Upper lobe of right lung (tissue), 1 donor: ENCODE measurements around the gene PEX14. TPM values are rescaled to one million over a fixed set of nuclear protein-coding genes. Genes with fewer than 3 reads are reported as not detected.

Experiments
- ATAC-seq: fragments of 200-7000 bp; cut with Tn5 transposase; one replicate; pipeline ENCODE4 v1.9.1; 2020; ENCODE audit warnings: mild to moderate bottlenecking, moderate library complexity
- DNase-seq: peaks from one replicate; pipeline ENCODE4 v3.0.0-alpha.2; 2020
- H3K27ac ChIP-seq: fragments of 200-600 bp; one replicate; pipeline ENCODE4 v1.8.0; 2022
- H3K27me3 ChIP-seq: fragments of 200-600 bp; one replicate; pipeline ENCODE4 v1.8.0; 2022; ENCODE audit warnings: mild to moderate bottlenecking
- H3K36me3 ChIP-seq: fragments of 200-600 bp; one replicate; pipeline ENCODE4 v1.8.0; 2022
- H3K4me1 ChIP-seq: fragments of 200-600 bp; one replicate; pipeline ENCODE4 v1.8.0; 2022
- H3K4me3 ChIP-seq: fragments of 200-600 bp; one replicate; pipeline ENCODE4 v1.8.0; 2022; ENCODE audit warnings: mild to moderate bottlenecking
- H3K9me3 ChIP-seq: fragments of 200-600 bp; one replicate; pipeline ENCODE4 v1.8.0; 2022
- intact Hi-C: fragments of 100-400 bp; cut with DNase I; formaldehyde crosslinking; loops from one replicate; pipeline ENCODE4 v1.11.0; 2022
- total RNA-seq: library from RNA; stranded (reverse); fragmentation: NEBNext Ultra II Directional; extraction: Animal tissue kit (Norgen Biotek cat#: 25700); gene quantifications from one replicate; pipeline ENCODE4 v1.2.1, GENCODE V29; 2021
- TF ChIP-seq, protein P1 (sequence below): fragments of 200-600 bp; IDR thresholded peaks from one replicate; pipeline ENCODE4 v1.8.0; 2022; ENCODE audit warnings: antibody characterized with exemption
- donor health status: DM: no; HTN: yes; CAD: no; lungs with severe emphysema.

PEX14 gene
- total RNA-seq, 1 donor from 2014 or later: 25.8 TPM

DNA sequence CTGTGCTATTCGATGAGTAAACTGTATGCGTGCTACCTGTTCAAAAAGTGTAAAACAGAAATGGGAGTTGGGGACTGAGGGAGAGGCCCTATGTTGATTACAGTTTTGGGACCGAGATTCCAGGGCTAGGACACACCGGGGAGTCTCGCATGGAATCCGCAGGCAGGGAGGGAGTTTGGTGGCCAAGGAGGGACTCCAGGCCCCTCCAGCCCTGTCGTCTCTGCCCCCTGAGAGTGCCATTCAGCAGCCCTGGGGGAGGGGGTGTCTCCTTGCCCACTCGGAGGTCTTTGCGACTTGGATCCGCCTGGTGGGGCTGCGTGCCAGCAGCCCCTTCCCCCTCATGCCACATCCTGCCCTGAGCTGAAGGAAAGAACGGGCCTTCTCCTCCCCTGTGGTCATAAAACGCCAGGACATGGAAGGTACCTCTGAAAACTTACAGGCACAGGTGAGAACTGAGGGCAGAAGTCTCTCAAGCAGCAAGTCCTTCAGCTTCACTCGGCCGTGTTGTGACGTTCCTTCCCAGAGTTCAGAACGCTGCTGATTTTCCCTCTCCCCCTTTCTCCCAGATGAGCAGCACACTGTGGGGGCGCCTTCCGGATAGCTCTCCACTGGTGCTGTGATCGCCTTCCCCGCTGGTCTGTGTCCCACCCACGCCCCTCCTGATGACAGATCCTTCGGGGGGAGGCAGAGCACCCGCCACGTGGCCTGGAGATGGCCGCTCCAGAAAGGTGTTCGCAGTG lies 141.4 kb downstream of the PEX14 start:
- Histone ChIP-seq H3K36me3 (peaks cover 4% of the 10 kb centered on the region), H3K4me3 (no peak overlapping the region), H3K4me1 (no peaks in the 10 kb centered on the region), H3K27ac (no peak overlapping the region), H3K9me3 (no peaks in the 10 kb centered on the region), H3K27me3 (no peaks in the 10 kb centered on the region)
- TF ChIP-seq, protein P1, sequence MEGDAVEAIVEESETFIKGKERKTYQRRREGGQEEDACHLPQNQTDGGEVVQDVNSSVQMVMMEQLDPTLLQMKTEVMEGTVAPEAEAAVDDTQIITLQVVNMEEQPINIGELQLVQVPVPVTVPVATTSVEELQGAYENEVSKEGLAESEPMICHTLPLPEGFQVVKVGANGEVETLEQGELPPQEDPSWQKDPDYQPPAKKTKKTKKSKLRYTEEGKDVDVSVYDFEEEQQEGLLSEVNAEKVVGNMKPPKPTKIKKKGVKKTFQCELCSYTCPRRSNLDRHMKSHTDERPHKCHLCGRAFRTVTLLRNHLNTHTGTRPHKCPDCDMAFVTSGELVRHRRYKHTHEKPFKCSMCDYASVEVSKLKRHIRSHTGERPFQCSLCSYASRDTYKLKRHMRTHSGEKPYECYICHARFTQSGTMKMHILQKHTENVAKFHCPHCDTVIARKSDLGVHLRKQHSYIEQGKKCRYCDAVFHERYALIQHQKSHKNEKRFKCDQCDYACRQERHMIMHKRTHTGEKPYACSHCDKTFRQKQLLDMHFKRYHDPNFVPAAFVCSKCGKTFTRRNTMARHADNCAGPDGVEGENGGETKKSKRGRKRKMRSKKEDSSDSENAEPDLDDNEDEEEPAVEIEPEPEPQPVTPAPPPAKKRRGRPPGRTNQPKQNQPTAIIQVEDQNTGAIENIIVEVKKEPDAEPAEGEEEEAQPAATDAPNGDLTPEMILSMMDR: no peak
- DNase-seq (no peak), ATAC-seq (no peak)
- intact Hi-C loops: no loop called here

DNA sequence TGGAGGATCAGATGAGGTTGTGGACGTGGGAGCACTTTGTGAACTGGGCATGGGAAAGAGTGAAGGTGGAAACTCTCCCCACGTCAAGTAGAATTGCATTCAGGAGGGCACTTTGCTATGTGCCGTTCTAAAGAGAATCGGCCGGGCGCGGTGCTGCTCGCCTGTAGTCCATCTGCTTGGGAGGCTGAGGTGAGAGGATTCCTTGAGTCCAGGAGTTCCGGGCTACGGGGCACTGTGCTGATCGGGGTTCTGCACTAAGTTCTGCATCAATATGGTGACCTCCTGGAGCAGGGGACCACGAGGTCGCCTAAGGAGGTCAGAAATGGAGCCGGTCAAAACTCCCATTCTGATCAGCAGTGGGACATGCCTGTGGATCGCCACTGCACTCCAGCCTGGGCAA lies 141.9 kb downstream of the PEX14 start:
- Histone ChIP-seq H3K4me1 (no peaks in the 10 kb centered on the region), H3K27ac (no peak overlapping the region), H3K4me3 (no peak overlapping the region), H3K27me3 (no peaks in the 10 kb centered on the region), H3K9me3 (no peaks in the 10 kb centered on the region), H3K36me3 (peaks cover 4% of the 10 kb centered on the region)
- ATAC-seq (no peak), DNase-seq (no peak)
- intact Hi-C loops: no loop called here
- TF ChIP-seq, protein P1: no peak

DNA sequence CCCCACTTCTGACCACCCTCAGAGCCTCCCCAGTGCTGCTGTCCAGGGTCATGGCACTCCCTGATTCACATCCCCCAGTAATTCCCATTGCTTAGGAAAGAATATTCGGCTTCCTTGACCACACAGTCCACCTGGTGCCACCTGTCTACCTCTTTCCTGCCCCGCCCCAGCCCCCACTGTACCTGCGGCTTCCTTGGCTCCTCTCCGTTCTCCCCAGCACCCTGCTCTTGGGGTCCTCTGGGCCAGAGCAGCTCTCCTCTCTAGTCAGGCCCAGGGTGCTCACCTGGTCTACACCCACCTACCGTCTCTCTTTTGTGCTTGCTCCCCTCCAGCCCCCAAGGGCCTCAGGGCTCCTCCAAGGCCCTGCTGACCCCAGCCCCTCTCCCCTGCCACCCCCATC lies 142.6 kb downstream of the PEX14 start:
- ATAC-seq (no peak), DNase-seq (no peak)
- TF ChIP-seq, protein P1: no peak
- Histone ChIP-seq H3K4me1 (no peaks in the 10 kb centered on the region), H3K36me3 (peaks cover 4% of the 10 kb centered on the region), H3K9me3 (no peaks in the 10 kb centered on the region), H3K27me3 (no peaks in the 10 kb centered on the region), H3K27ac (no peak overlapping the region), H3K4me3 (no peak overlapping the region)
- intact Hi-C loops: no loop called here

DNA sequence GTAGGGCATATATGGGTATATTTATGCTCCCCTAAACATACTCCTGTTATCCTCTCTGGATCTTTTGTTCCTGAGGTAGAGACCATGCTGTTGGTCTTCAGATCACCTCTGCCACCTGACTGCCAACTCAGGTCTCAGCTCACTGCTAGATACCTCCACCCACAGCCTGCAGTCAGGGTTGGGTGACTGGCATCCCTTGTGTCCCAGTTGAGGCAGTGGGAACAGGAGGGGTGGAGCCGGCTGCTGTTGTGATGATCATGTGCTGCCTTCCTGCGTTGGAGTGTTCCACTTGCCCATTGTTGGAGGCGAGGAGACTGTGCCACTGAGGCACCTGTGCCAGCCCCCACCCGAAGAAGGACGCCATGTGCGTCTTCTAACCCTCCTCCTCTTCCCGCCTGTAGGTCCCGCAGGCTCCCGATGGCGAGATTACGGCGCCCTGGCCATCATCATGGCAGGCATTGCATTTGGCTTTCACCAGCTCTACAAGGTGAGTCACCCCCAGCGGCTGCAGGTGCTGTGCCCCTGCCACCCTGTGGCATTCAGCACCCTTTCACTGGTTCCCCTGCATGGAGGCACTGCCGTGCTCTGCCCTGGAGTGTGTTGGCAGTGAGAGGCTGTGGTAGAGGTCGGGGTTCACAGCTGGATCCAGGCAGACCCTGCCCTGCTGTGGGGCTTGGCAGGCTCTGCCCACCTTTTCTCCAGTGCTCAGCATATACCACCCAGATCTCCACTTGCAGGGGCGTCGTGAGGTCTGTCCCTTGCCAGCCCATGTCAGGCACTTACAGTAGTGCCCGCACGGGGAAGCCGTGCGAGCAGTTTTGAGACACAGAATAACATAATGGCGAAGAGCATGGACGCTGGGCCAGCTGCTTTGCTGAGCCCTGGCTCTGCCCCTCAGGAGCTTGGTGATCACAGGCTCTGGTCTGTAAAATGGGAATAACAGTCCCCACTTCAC lies 143.5 kb downstream of the PEX14 start:
- no peak for DNase-seq

DNA sequence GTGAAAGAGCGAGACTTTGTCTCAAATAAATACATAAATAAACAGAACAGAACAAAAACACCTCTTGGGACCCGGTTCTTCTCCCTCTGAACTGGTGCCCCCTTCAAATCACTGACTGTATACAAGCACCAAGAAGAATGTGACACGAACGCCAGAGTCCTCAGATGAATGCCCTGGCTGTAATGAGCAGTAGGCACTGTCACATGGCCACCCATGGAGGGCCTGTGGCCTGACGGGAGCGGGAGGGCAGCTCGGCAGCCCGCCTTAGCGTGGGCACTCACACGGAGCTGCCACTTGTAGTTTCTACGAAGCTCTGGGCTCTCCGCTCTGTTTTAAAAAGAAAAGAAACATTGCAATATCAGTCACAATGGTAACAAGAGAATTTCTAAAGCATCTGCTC lies 146.0 kb downstream of the PEX14 start:
- peak; percentile 7 for DNase-seq
- no peak for ATAC-seq

More for the DNA sequence above, 143.5 kb downstream of the PEX14 start:
- H3K4me3 ChIP-seq: no peak overlapping the region
- ATAC-seq: no peak
- H3K27me3 ChIP-seq: no peaks in the 10 kb centered on the region
- TF ChIP-seq, protein P1: no peak
- peaks cover 6% of the 10 kb centered on the region for H3K36me3 ChIP-seq
- H3K4me1 ChIP-seq: no peaks in the 10 kb centered on the region
- intact Hi-C loops: no loop called here
- H3K27ac ChIP-seq: no peak overlapping the region
- H3K9me3 ChIP-seq: no peaks in the 10 kb centered on the region

More for the DNA sequence above, 146.0 kb downstream of the PEX14 start:
- H3K27ac ChIP-seq: no peak overlapping the region
- no peaks in the 10 kb centered on the region for H3K9me3 ChIP-seq
- H3K4me3 ChIP-seq: no peak overlapping the region
- peaks cover 22% of the 10 kb centered on the region for H3K36me3 ChIP-seq
- TF ChIP-seq, protein P1: no peak
- H3K27me3 ChIP-seq: no peaks in the 10 kb centered on the region
- no peaks in the 10 kb centered on the region for H3K4me1 ChIP-seq
- intact Hi-C loops: no loop called here
